HCT116 (cell line): Measurements from ENCODE around the gene KLHDC3.

Experiments used
- CBX3 ChIP-seq: IDR thresholded peaks from 2 replicates; pipeline ENCODE4 v1.6.1; 2012; ENCODE audit warnings: low read depth
- CTCF ChIP-seq, 3 experiments: fragments of 200-600 bp in 1 of 3; sonication (generic) in 1 of 3; IDR thresholded peaks in 2 of 3; conservative IDR thresholded peaks in 1 of 3; 2 replicates each; pipeline ENCODE4 v1.5.1; 2012 to 2017; ENCODE audit warnings: low read depth in 2 of 3, low read length in 2 of 3, antibody characterized with exemption in 1 of 3, borderline replicate concordance in 1 of 3, control low read depth in 1 of 3, mild to moderate bottlenecking in 1 of 3, mixed read lengths in 1 of 3, mixed run types in 1 of 3, moderate library complexity in 1 of 3; ENCODE audit not compliant: insufficient read depth in 1 of 3
- EZH2phosphoT487 ChIP-seq: fragments of 200-600 bp; IDR thresholded peaks from 2 replicates; pipeline ENCODE4 v1.6.1; 2018; ENCODE audit warnings: antibody characterized with exemption, borderline replicate concordance
- JUND ChIP-seq: IDR thresholded peaks from 2 replicates; pipeline ENCODE4 v1.6.1; 2012
- MAX ChIP-seq: IDR thresholded peaks from 2 replicates; pipeline ENCODE4 v1.6.1; 2012
- POLR2A ChIP-seq: IDR thresholded peaks from 2 replicates; pipeline ENCODE4 v1.7.0; 2011; ENCODE audit warnings: borderline replicate concordance; ENCODE audit not compliant: insufficient read depth, insufficient read length; ENCODE audit errors: extremely low read depth
- POLR2AphosphoS5 ChIP-seq: IDR thresholded peaks from 2 replicates; pipeline ENCODE4 v1.6.1; 2011; ENCODE audit warnings: mild to moderate bottlenecking, low read depth, low read length, moderate library complexity
- RAD21 ChIP-seq: IDR thresholded peaks from 2 replicates; pipeline ENCODE4 v1.6.1; 2012; ENCODE audit warnings: low read depth, mild to moderate bottlenecking
- REST ChIP-seq: IDR thresholded peaks from 2 replicates; pipeline ENCODE4 v1.6.1; 2012; ENCODE audit warnings: low read depth
- SP1 ChIP-seq: IDR thresholded peaks from 2 replicates; pipeline ENCODE4 v1.6.1; 2012; ENCODE audit warnings: low read depth
- SRF ChIP-seq: IDR thresholded peaks from 2 replicates; pipeline ENCODE4 v1.6.1; 2012; ENCODE audit warnings: low read depth
- YY1 ChIP-seq: IDR thresholded peaks from 2 replicates; pipeline ENCODE4 v1.6.1; 2011; ENCODE audit warnings: low read length, low read depth, moderate library complexity, mild to moderate bottlenecking; ENCODE audit not compliant: insufficient replicate concordance; ENCODE audit errors: extremely low read depth
- ZBTB33 ChIP-seq: IDR thresholded peaks from 2 replicates; pipeline ENCODE4 v1.6.1; 2011; ENCODE audit warnings: mild to moderate bottlenecking, low read length, moderate library complexity; ENCODE audit not compliant: insufficient replicate concordance; ENCODE audit errors: extremely low read depth
- ZNF274 ChIP-seq: fragments of 200-500 bp; sonication (Bioruptor generic); IDR thresholded peaks from 2 replicates; pipeline ENCODE4 v1.6.1; 2014; ENCODE audit warnings: mild to moderate bottlenecking, low read depth, low read length, inconsistent platforms

GRCh38 chr6:43034190-43034525 is 20.1 kb downstream of the KLHDC3 start:
- TF ChIP-seq JUND, result no peak
- TF ChIP-seq MAX, result no peak
- TF ChIP-seq SRF, result no peak
- no peak for TF ChIP-seq POLR2A
- no peak for TF ChIP-seq REST
- no peak for TF ChIP-seq POLR2AphosphoS5
- TF ChIP-seq CTCF (IDR thresholded peaks at IDR 0.05 in 2 of 3, conservative IDR thresholded peaks at IDR 0.05 in 1 of 3; ENCODE audit: borderline replicate concordance in 1 of 3, insufficient read depth in 1 of 3, low read depth in 2 of 3, low read length in 2 of 3), result no peak
- TF ChIP-seq RAD21, result no peak
- TF ChIP-seq ZBTB33, result no peak
- TF ChIP-seq CBX3, result no peak
- no peak for TF ChIP-seq SP1
- TF ChIP-seq ZNF274, result no peak
- no peak for TF ChIP-seq YY1
- no peak for TF ChIP-seq EZH2phosphoT487
